ENCODE data around the gene HDAC10. TPM values are rescaled to one million over a fixed set of nuclear protein-coding genes. Genes with fewer than 3 reads are reported as not detected.

HDAC10 gene
- total RNA-seq, 3 donors from 2014 or later (not counting 1 experiment from before 2014, with no cell fraction given) = 112 to 131 (median 123) TPM

DNA sequence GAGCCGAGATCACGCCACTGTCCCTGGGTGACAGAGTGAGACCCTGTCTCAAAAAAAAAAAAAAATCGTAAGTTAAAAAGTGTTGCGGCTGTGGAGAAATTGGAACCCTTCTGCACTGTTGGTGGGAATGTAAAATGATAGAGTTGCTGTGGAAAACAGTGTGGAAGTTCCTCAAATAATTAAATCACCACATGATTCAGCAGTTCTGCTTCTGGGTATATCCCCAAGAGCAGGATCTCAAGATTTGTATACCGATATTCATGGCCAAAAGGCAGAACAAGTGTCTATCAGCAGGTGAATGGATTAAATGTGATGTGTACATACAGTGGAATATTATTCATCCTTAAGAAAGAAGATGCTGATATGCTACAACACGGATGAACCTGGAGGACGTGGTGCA lies 46.5 kb downstream of the HDAC10 start:
- ATAC-seq = no peak
- intact Hi-C loops (cut with micrococcal nuclease) = no loop called here
- 91% methylated on average over 7 of the region's 7 CpGs for WGBS (ENCODE audit: insufficient coverage)
- no peaks in the 10 kb centered on the region for H3K9me3 Mint-ChIP-seq
- H3K27ac ChIP-seq (ENCODE audit: low read length) = no peak overlapping the region
- H3K9me3 ChIP-seq (ENCODE audit: control insufficient read depth, insufficient read depth, low read length) = no peaks in the 10 kb centered on the region
- no peak overlapping the region for H3K4me3 Mint-ChIP-seq
- H3K27ac Mint-ChIP-seq = peak overlapping the region in 1 of 2 donors; percentile 27
- H3K27me3 ChIP-seq (ENCODE audit: control insufficient read depth, insufficient read depth, low read length) = no peaks in the 10 kb centered on the region
- H3K4me1 Mint-ChIP-seq = peaks cover 24 to 29% of the 10 kb centered on the region in 2 donors
- no peaks in the 10 kb centered on the region for H3K27me3 Mint-ChIP-seq (ENCODE audit: low read depth in 2 of 2)
- H3K36me3 Mint-ChIP-seq = no peaks in the 10 kb centered on the region
- H3K36me3 ChIP-seq (ENCODE audit: control insufficient read depth, insufficient read depth, low read length) = peaks cover 16% of the 10 kb centered on the region
- no peak overlapping the region for H3K4me3 ChIP-seq (ENCODE audit: low read length)
- H3K4me1 ChIP-seq (ENCODE audit: control insufficient read depth, insufficient read depth, low read length) = peaks cover 28% of the 10 kb centered on the region
- DNase-seq = no peak
- TF ChIP-seq, protein P1, sequence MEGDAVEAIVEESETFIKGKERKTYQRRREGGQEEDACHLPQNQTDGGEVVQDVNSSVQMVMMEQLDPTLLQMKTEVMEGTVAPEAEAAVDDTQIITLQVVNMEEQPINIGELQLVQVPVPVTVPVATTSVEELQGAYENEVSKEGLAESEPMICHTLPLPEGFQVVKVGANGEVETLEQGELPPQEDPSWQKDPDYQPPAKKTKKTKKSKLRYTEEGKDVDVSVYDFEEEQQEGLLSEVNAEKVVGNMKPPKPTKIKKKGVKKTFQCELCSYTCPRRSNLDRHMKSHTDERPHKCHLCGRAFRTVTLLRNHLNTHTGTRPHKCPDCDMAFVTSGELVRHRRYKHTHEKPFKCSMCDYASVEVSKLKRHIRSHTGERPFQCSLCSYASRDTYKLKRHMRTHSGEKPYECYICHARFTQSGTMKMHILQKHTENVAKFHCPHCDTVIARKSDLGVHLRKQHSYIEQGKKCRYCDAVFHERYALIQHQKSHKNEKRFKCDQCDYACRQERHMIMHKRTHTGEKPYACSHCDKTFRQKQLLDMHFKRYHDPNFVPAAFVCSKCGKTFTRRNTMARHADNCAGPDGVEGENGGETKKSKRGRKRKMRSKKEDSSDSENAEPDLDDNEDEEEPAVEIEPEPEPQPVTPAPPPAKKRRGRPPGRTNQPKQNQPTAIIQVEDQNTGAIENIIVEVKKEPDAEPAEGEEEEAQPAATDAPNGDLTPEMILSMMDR (IDR thresholded peaks at IDR 0.05) = no peak

DNA sequence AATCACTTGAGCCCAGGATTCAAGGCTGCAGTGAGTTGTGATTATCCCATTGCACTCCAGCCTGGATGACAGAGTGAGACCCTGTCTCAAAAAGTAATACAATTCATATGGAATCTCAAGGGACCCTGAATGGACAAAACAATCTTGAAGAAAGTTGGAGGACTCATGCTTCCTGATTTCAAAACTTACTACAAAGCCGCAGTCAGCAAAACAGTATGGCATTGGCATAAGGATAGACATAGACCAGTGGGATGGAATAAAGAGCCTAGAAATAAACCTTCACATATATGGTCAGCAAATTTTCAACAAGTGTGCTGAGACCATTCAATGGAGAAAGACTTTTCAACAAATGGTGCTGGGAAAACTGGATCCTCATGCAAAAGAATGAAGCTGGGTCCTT lies 47.8 kb downstream of the HDAC10 start:
- no peak for DNase-seq
- intact Hi-C loops (cut with micrococcal nuclease) = no loop called here
- H3K9me3 ChIP-seq (ENCODE audit: control insufficient read depth, insufficient read depth, low read length) = no peaks in the 10 kb centered on the region
- no peak for ATAC-seq
- no peak overlapping the region for H3K27ac ChIP-seq (ENCODE audit: low read length)
- H3K36me3 Mint-ChIP-seq = no peaks in the 10 kb centered on the region
- no peaks in the 10 kb centered on the region for H3K27me3 Mint-ChIP-seq (ENCODE audit: low read depth in 2 of 2)
- no peak overlapping the region for H3K27ac Mint-ChIP-seq
- H3K36me3 ChIP-seq (ENCODE audit: control insufficient read depth, insufficient read depth, low read length) = peaks cover 15% of the 10 kb centered on the region
- no peak overlapping the region for H3K4me3 ChIP-seq (ENCODE audit: low read length)
- 100% methylated on average over 1 of the region's 1 CpG for WGBS (ENCODE audit: insufficient coverage)
- H3K4me1 ChIP-seq (ENCODE audit: control insufficient read depth, insufficient read depth, low read length) = peaks cover 29% of the 10 kb centered on the region
- H3K4me3 Mint-ChIP-seq = no peak overlapping the region
- no peaks in the 10 kb centered on the region for H3K9me3 Mint-ChIP-seq
- TF ChIP-seq, protein P1 (IDR thresholded peaks at IDR 0.05) = no peak
- H3K27me3 ChIP-seq (ENCODE audit: control insufficient read depth, insufficient read depth, low read length) = no peaks in the 10 kb centered on the region
- peaks cover 24 to 30% of the 10 kb centered on the region in 2 donors for H3K4me1 Mint-ChIP-seq

DNA sequence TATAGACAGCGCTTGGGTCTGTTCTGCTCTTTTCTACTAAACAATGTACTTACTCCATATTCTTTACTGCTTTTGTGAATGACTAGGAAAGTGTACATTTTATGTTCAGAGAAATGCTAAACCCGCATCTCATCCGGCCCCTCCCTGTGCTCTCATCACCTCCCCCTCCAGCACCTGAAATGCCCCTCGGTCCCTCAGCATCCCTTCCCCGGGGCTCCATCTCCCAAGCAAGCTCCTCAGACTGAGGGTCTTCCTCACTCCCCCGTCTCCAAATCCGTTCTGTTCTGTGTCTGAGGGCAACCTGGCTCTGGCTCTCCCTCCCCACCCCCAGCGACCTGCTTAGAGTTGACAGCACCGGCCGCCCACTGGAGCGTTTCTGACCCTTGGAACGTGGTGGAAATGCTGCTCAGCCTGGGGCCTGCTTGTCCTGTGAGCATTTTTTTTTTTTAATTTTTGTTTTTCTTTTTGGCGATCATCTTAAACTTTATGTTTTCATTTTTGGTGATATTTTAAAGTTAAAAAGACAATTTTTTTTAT lies 48.9 kb downstream of the HDAC10 start:
- no peak overlapping the region for H3K27ac Mint-ChIP-seq
- Histone ChIP-seq H3K4me3 (ENCODE audit: low read length) (peak overlapping the region; percentile 19), H3K27ac (ENCODE audit: low read length) (no peak overlapping the region), H3K27me3 (ENCODE audit: control insufficient read depth, insufficient read depth, low read length) (no peaks in the 10 kb centered on the region), H3K4me1 (ENCODE audit: control insufficient read depth, insufficient read depth, low read length) (peaks cover 24% of the 10 kb centered on the region), H3K9me3 (ENCODE audit: control insufficient read depth, insufficient read depth, low read length) (no peaks in the 10 kb centered on the region), H3K36me3 (ENCODE audit: control insufficient read depth, insufficient read depth, low read length) (peaks cover 15% of the 10 kb centered on the region)
- TF ChIP-seq, protein P1 (IDR thresholded peaks at IDR 0.05) = no peak
- H3K27me3 Mint-ChIP-seq (ENCODE audit: low read depth in 2 of 2) = no peaks in the 10 kb centered on the region
- no peaks in the 10 kb centered on the region for H3K9me3 Mint-ChIP-seq
- 87% methylated on average over 12 of the region's 13 CpGs for WGBS (ENCODE audit: insufficient coverage)
- ATAC-seq = no peak
- peak overlapping the region; percentile 87 for H3K4me3 Mint-ChIP-seq
- intact Hi-C loops (cut with micrococcal nuclease) = no loop called here
- DNase-seq = no peak
- H3K36me3 Mint-ChIP-seq = no peaks in the 10 kb centered on the region
- H3K4me1 Mint-ChIP-seq = peaks cover 24 to 30% of the 10 kb centered on the region in 2 donors

Measured in natural killer cell (primary cell).